Activated CD4-positive, alpha-beta T cell treated with anti-CD3 and anti-CD28 coated beads, Interleukin-2, amount 10 ng/mL, durations not matched to agents 24 days and 14 days (primary cell): ENCODE data around the gene NDUFB8. TPM values are rescaled to one million over a fixed set of nuclear protein-coding genes. Genes with fewer than 3 reads are reported as not detected.
"Not testable (repeated sequence)": the region's sequence is repeated elsewhere in the genome, so short reads cannot be mapped to it uniquely, and the experiment has no call there.

ENCODE experiments used
- DNase-seq: peaks from one replicate; pipeline ENCODE4 v3.0.0; 2022
- H3K27ac Mint-ChIP-seq: one replicate; pipeline ENCODE4 v1.8.0; 2022; ENCODE audit warnings: mild to moderate bottlenecking, mixed read lengths
- H3K27me3 Mint-ChIP-seq: one replicate; pipeline ENCODE4 v1.8.0; 2022; ENCODE audit warnings: mixed read lengths
- H3K36me3 Mint-ChIP-seq: one replicate; pipeline ENCODE4 v1.8.0; 2022; ENCODE audit warnings: low read depth, mild to moderate bottlenecking, mixed read lengths
- H3K4me1 Mint-ChIP-seq: one replicate; pipeline ENCODE4 v1.8.0; 2021; ENCODE audit warnings: mixed read lengths
- H3K4me3 Mint-ChIP-seq: one replicate; pipeline ENCODE4 v1.8.0; 2022; ENCODE audit warnings: mild to moderate bottlenecking, moderate library complexity, mixed read lengths
- H3K9me3 Mint-ChIP-seq: one replicate; pipeline ENCODE4 v1.8.0; 2021; ENCODE audit warnings: mixed read lengths
- intact Hi-C: fragments of 100-400 bp; cut with micrococcal nuclease; formaldehyde crosslinking; loops from one replicate; pipeline ENCODE4 v1.15.1; 2023
- total RNA-seq: library from RNA; stranded (reverse); gene quantifications from 2 replicates; pipeline ENCODE4 v1.2.3, GENCODE V29; 2022

Gene NDUFB8
- total RNA-seq: 323 TPM in 2 replicates

- peaks cover 31% of the 10 kb centered on the region for H3K36me3 Mint-ChIP-seq
- H3K27ac Mint-ChIP-seq: peak within 1 kb of the TSS; percentile 91
- H3K4me3 Mint-ChIP-seq: peak within 1 kb of the TSS; percentile 87
- peak; percentile 97 for DNase-seq
- H3K9me3 Mint-ChIP-seq: no peaks in the 10 kb centered on the region
- no peaks in the 10 kb centered on the region for H3K27me3 Mint-ChIP-seq
- peaks cover 28% of the 10 kb centered on the region for H3K4me1 Mint-ChIP-seq
- intact Hi-C loops: loop anchor here (2.0 to 10.0 kb wide), 4 partner anchors 157 to 1285 kb away; partner anchors contain the start of genes BLOC1S2, ERLIN1 and OGA
Measured at GRCh38 chr10:100529475-100530298, at the start of gene NDUFB8. TSS of gene NDUFB8 (minus strand) at chr10:100529871. CDS start at chr10:100529851, 20 bp downstream.

- H3K27ac Mint-ChIP-seq: no peak overlapping the region
- no peaks in the 10 kb centered on the region for H3K4me1 Mint-ChIP-seq
- H3K4me3 Mint-ChIP-seq: no peak overlapping the region
- H3K27me3 Mint-ChIP-seq: peaks cover 41% of the 10 kb centered on the region
- H3K36me3 Mint-ChIP-seq: no peaks in the 10 kb centered on the region
- intact Hi-C loops: no loop called here
- H3K9me3 Mint-ChIP-seq: no peaks in the 10 kb centered on the region
- DNase-seq: no peak
Measured at GRCh38 chr10:100576282-100576635, 46.6 kb upstream of the NDUFB8 start.

- no peaks in the 10 kb centered on the region for H3K4me1 Mint-ChIP-seq
- no peaks in the 10 kb centered on the region for H3K36me3 Mint-ChIP-seq
- no peak overlapping the region for H3K27ac Mint-ChIP-seq
- H3K9me3 Mint-ChIP-seq: no peaks in the 10 kb centered on the region
- H3K4me3 Mint-ChIP-seq: no peak overlapping the region
- intact Hi-C loops: no loop called here
- DNase-seq: no peak
- peaks cover 37% of the 10 kb centered on the region for H3K27me3 Mint-ChIP-seq
Measured at GRCh38 chr10:100575585-100576281, 46.1 kb upstream of the NDUFB8 start.

- H3K36me3 Mint-ChIP-seq, H3K27ac Mint-ChIP-seq, DNase-seq, H3K4me3 Mint-ChIP-seq, intact Hi-C loops, H3K4me1 Mint-ChIP-seq, H3K9me3 Mint-ChIP-seq: not testable (repeated sequence)
- peaks cover 37% of the 10 kb centered on the region for H3K27me3 Mint-ChIP-seq
Measured at GRCh38 chr10:100575146-100575545, 45.5 kb upstream of the NDUFB8 start.

- Mint-ChIP-seq H3K9me3 (no peaks in the 10 kb centered on the region), H3K27ac (no peak overlapping the region), H3K36me3 (no peaks in the 10 kb centered on the region), H3K27me3 (peaks cover 12% of the 10 kb centered on the region), H3K4me3 (no peak overlapping the region), H3K4me1 (no peaks in the 10 kb centered on the region)
- no peak for DNase-seq
- intact Hi-C loops: no loop called here
Measured at GRCh38 chr10:100571084-100571856, 41.6 kb upstream of the NDUFB8 start.

GRCh38 chr10:100570506-100570905 is 40.8 kb upstream of the NDUFB8 start:
- intact Hi-C loops: no loop called here
- Mint-ChIP-seq H3K27me3 (peaks cover 11% of the 10 kb centered on the region), H3K9me3 (no peaks in the 10 kb centered on the region), H3K27ac (no peak overlapping the region), H3K4me1 (no peaks in the 10 kb centered on the region), H3K36me3 (no peaks in the 10 kb centered on the region), H3K4me3 (no peak overlapping the region)
- DNase-seq: no peak

GRCh38 chr10:100569687-100570481 is 40.2 kb upstream of the NDUFB8 start:
- Mint-ChIP-seq H3K4me1 (no peaks in the 10 kb centered on the region), H3K9me3 (no peaks in the 10 kb centered on the region), H3K4me3 (no peak overlapping the region), H3K27me3 (peaks cover 14% of the 10 kb centered on the region), H3K36me3 (no peaks in the 10 kb centered on the region), H3K27ac (no peak overlapping the region)
- intact Hi-C loops: loop anchor here (10.0 kb wide), 1 partner anchor 85 kb away; no protein-coding TSS in a partner anchor
- DNase-seq: no peak

GRCh38 chr10:100568912-100569311 is 39.2 kb upstream of the NDUFB8 start:
- intact Hi-C loops: loop anchor here (10.0 kb wide), 1 partner anchor 86 kb away; no protein-coding TSS in a partner anchor
- Mint-ChIP-seq H3K9me3 (no peaks in the 10 kb centered on the region), H3K27me3 (peaks cover 19% of the 10 kb centered on the region), H3K36me3 (no peaks in the 10 kb centered on the region), H3K27ac (no peak overlapping the region), H3K4me3 (no peak overlapping the region), H3K4me1 (no peaks in the 10 kb centered on the region)
- DNase-seq: no peak

GRCh38 chr10:100567826-100568225 is 38.2 kb upstream of the NDUFB8 start:
- Mint-ChIP-seq H3K9me3 (no peaks in the 10 kb centered on the region), H3K27me3 (peaks cover 24% of the 10 kb centered on the region), H3K36me3 (peaks cover 3% of the 10 kb centered on the region), H3K4me3 (no peak overlapping the region), H3K4me1 (no peaks in the 10 kb centered on the region), H3K27ac (no peak overlapping the region)
- intact Hi-C loops: loop anchor here (10.0 kb wide), 1 partner anchor 87 kb away; no protein-coding TSS in a partner anchor
- no peak for DNase-seq

GRCh38 chr10:100567249-100567648 is 37.6 kb upstream of the NDUFB8 start:
- Mint-ChIP-seq H3K36me3 (peaks cover 4% of the 10 kb centered on the region), H3K27me3 (peaks cover 24% of the 10 kb centered on the region), H3K4me3 (no peak overlapping the region), H3K9me3 (no peaks in the 10 kb centered on the region), H3K4me1 (no peaks in the 10 kb centered on the region), H3K27ac (no peak overlapping the region)
- no peak for DNase-seq
- intact Hi-C loops: loop anchor here (10.0 kb wide), 1 partner anchor 88 kb away; no protein-coding TSS in a partner anchor

GRCh38 chr10:100566561-100566960 is 36.9 kb upstream of the NDUFB8 start:
- Mint-ChIP-seq H3K27me3 (peaks cover 24% of the 10 kb centered on the region), H3K9me3 (no peaks in the 10 kb centered on the region), H3K4me3 (no peak overlapping the region), H3K36me3 (peaks cover 4% of the 10 kb centered on the region), H3K27ac (no peak overlapping the region), H3K4me1 (peaks cover 4% of the 10 kb centered on the region)
- DNase-seq: no peak
- intact Hi-C loops: loop anchor here (10.0 kb wide), 1 partner anchor 88 kb away; no protein-coding TSS in a partner anchor

- Mint-ChIP-seq H3K27me3 (peaks cover 24% of the 10 kb centered on the region), H3K4me1 (peaks cover 12% of the 10 kb centered on the region), H3K27ac (no peak overlapping the region), H3K9me3 (no peaks in the 10 kb centered on the region), H3K36me3 (peaks cover 11% of the 10 kb centered on the region), H3K4me3 (no peak overlapping the region)
- DNase-seq: no peak
- intact Hi-C loops: loop anchor here (10.0 kb wide), 1 partner anchor 89 kb away; no protein-coding TSS in a partner anchor
Measured at GRCh38 chr10:100565206-100565985, 35.7 kb upstream of the NDUFB8 start.
